Panc1 (cell line): ENCODE measurements around the gene KIDINS220.

ENCODE experiments used
- CTCF ChIP-seq: fragments of 450-650 bp; IDR thresholded peaks from 2 replicates; pipeline ENCODE4 v1.5.1; 2017; ENCODE audit warnings: mild to moderate bottlenecking
- POLR2AphosphoS5 ChIP-seq: IDR thresholded peaks from 2 replicates; pipeline ENCODE4 v1.6.1; 2012; ENCODE audit warnings: mild to moderate bottlenecking, low read depth, low read length, moderate library complexity
- REST ChIP-seq, 2 experiments: IDR thresholded peaks; 2 replicates each; pipeline ENCODE4 v1.6.1; 2011 to 2012; ENCODE audit warnings: low read depth in 2 of 2, control low read depth in 1 of 2, low read length in 1 of 2, mild to moderate bottlenecking in 1 of 2, moderate library complexity in 1 of 2; ENCODE audit not compliant: insufficient read depth in 1 of 2
- SIN3A ChIP-seq: IDR thresholded peaks from 2 replicates; pipeline ENCODE4 v1.6.1; 2012; ENCODE audit warnings: low read depth, mild to moderate bottlenecking, low read length, moderate library complexity, borderline replicate concordance; ENCODE audit not compliant: insufficient read depth
- TCF7L2 ChIP-seq: IDR thresholded peaks from 2 replicates; pipeline ENCODE4 v1.6.1; 2011; ENCODE audit warnings: mild to moderate bottlenecking, low read depth, low read length, inconsistent platforms

DNA sequence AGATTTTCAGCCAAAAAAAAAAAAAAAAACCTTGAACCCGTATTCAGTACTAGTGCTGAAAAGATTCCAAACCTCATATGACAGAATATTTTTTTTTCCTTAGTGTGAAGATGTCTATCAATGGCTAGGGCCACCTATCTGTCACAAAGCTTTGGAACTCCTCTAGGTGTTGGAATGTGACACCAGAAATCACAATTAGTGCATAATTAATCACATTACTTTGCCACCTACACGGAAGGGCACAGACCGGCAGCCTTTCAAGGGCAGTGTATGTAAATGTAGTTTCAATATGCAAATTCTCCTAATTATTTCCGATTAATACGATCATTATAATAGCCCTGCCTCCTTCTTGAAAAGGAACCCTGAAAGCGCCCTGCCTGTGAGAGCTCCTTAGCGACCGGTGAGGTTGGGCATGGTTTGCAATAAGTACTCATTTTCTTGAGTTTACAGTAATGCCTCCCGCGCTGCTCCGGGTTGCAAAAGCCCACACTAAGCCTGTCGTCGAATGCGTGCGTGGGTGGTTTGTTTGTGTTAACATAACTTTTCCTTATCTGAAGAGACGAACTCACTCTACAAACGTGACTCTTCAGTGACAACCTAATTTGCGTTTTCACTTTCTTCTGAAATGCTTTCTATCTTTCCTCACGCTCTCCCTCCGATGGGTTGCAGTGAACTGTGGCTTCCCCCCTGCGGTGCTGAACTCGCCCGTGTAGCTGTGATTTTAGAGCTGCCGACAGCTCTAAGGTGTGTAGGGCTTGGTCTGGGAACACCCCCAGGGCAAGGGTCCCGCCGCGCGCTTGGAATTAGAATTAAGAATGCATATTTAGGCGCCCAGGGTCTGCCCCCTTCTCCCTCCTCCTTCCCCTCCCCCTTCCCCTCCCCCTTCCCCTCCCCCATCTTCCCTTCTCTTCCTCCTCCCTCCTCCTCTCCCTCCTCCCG is 156.3 kb downstream of the KIDINS220 start:
- TF ChIP-seq POLR2AphosphoS5 (no peak), CTCF (no peak), SIN3A (no peak), REST (IDR thresholded peaks at IDR 0.05; ENCODE audit: insufficient read depth in 1 of 2, low read depth in 2 of 2, low read length in 1 of 2) (no peak), TCF7L2 (no peak)
